Spleen (tissue), 7 donors: Measurements from ENCODE around the gene WDR7.

Source experiments
- POLR2AphosphoS5 ChIP-seq, 3 donors: sonication (generic); formaldehyde crosslinking; IDR thresholded peaks; one replicate each; pipeline ENCODE4 v1.5.1; 2017; ENCODE audit warnings: antibody characterized with exemption in 3 of 3
- TF ChIP-seq, protein P1 (sequence below), 11 experiments: fragments of 200-600 bp in 7 of 11; fragments of 450-650 bp in 4 of 11; sonication (generic) in 4 of 11; IDR thresholded peaks in 8 of 11; conservative IDR thresholded peaks in 3 of 11; 1 replicate in 7 of 11; 2 replicates in 4 of 11; pipeline versions ENCODE4 v1.4.0 to v1.8.0; 2016 to 2021; ENCODE audit warnings: antibody characterized with exemption in 11 of 11, inconsistent platforms in 4 of 11, mild to moderate bottlenecking in 1 of 11
- donor health status: DM: no; HTN: no; CAD: no; lungs with moderate emphysema.
- donor health status: DM: no; HTN: no; CAD: no.
- donor health status: DM: no; HTN: no; CAD: no.

DNA sequence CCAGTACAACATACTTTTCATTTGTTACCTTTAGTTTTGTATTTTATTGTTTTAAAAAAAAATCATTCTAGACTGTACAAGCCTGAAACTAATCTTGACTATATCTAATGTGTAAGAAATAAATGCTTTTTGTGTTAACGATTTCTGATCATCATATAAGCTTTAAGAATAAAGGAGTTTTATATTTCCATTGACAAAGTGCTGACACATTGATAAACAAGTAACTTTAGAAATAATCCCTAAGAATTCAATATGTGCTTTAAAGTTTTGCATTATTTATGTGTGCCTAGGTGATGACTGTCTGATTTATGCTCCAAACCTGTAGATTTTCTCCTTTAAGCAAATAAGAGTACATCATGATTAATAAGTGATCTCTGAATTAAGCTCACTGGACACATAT, 248.5 kb downstream of the WDR7 start:
- TF ChIP-seq, protein P1, sequence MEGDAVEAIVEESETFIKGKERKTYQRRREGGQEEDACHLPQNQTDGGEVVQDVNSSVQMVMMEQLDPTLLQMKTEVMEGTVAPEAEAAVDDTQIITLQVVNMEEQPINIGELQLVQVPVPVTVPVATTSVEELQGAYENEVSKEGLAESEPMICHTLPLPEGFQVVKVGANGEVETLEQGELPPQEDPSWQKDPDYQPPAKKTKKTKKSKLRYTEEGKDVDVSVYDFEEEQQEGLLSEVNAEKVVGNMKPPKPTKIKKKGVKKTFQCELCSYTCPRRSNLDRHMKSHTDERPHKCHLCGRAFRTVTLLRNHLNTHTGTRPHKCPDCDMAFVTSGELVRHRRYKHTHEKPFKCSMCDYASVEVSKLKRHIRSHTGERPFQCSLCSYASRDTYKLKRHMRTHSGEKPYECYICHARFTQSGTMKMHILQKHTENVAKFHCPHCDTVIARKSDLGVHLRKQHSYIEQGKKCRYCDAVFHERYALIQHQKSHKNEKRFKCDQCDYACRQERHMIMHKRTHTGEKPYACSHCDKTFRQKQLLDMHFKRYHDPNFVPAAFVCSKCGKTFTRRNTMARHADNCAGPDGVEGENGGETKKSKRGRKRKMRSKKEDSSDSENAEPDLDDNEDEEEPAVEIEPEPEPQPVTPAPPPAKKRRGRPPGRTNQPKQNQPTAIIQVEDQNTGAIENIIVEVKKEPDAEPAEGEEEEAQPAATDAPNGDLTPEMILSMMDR (IDR thresholded peaks at IDR 0.05 in 8 of 11, conservative IDR thresholded peaks at IDR 0.05 in 3 of 11): no peak
- TF ChIP-seq POLR2AphosphoS5 (IDR thresholded peaks at IDR 0.05): no peak
